GM13977 (cell line): ENCODE measurements around the gene DHX58.

Source experiments
- DNase-seq: peaks from one replicate; pipeline ENCODE4 v3.0.0; 2012; ENCODE audit warnings: low spot score
- in situ Hi-C: fragments of 300-500 bp; cut with MboI; formaldehyde crosslinking; loops from one replicate; pipeline ENCODE4 v1.12.0; 2022; ENCODE audit warnings: low sequenced_read_pairs, low pct_unique_long_range_greater_than_20kb, mixed read lengths, inconsistent platforms; ENCODE audit not compliant: unreplicated experiment
- TF ChIP-seq, protein P1 (sequence below): IDR thresholded peaks from 2 replicates; pipeline ENCODE4 v1.5.1; 2012; ENCODE audit warnings: mild to moderate bottlenecking, control low read depth; ENCODE audit not compliant: insufficient read depth; ENCODE audit errors: extremely low read depth, missing control alignments

The DHX58 gene

DNA sequence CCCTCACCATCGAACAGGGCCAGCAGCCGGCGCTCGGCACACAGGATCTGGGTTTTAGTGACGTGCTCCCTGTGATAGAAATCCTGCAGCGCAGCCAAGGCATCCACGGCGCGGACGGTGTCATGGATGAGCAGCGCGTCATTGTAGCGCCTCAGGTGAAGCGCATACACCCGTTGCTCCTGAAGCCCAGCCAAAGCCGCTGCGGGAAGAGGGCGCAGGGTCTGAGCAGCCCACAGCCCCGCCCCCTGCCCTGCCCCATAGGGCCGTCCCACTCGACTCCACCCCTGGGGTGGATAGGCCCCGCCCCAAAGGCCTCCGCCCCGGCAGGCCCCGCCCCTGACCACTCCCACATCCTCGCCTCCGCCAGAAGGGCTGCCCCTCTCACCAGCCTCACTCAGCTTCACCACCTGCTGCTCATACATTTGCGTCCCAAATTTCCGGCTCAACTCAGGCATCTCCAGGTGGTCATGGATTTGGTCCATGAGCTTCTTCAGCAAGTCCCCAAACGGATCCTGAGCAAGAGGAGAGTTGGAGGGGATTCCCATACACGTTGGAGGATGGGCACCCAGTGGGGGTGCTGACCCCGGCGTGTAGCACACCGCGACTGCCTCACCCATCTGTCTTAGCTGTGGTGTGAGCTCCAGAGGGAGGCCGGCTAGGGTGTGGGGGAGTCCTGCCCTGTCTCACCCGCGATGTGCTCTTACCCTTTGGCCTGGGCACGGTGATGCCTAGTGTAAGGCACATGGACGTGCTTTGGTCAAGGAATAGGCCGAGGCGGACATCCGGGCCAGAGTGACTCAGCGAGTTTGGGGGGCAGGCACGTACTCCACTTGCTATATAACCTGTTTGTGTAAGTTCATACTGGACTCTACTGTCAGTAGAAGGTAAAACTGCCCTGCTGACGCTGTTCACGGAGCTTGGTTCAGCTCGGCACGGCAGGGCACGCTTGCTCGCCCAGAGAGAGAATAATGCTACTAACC, 4.6 kb downstream of the DHX58 start:
- TF ChIP-seq, protein P1, sequence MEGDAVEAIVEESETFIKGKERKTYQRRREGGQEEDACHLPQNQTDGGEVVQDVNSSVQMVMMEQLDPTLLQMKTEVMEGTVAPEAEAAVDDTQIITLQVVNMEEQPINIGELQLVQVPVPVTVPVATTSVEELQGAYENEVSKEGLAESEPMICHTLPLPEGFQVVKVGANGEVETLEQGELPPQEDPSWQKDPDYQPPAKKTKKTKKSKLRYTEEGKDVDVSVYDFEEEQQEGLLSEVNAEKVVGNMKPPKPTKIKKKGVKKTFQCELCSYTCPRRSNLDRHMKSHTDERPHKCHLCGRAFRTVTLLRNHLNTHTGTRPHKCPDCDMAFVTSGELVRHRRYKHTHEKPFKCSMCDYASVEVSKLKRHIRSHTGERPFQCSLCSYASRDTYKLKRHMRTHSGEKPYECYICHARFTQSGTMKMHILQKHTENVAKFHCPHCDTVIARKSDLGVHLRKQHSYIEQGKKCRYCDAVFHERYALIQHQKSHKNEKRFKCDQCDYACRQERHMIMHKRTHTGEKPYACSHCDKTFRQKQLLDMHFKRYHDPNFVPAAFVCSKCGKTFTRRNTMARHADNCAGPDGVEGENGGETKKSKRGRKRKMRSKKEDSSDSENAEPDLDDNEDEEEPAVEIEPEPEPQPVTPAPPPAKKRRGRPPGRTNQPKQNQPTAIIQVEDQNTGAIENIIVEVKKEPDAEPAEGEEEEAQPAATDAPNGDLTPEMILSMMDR, result no peak
- in situ Hi-C loops, result loop anchor here (10.0 to 25.0 kb wide), 2 partner anchors 143 to 371 kb away; partner anchors contain the start of genes CNP and HAP1
- DNase-seq, result peak; percentile 98

DNA sequence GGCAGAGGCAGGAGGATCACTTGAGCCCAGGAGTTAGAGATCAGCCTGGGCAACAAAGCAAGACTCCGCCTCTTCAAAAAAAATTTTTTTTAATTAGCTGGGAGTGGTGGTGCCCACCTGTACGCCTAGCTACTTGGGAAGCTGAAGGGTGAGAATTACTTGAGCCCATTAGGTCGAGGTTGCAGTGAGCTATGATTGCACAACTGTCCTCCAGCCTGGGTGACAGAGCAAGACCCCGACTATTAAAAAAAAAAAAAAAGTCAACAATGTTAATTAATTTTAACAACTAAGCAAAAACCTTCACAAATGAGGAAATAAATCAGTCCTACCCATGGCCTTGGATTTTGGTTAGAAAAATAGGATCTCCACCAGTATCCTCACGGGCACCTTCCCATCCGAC, 5.4 kb downstream of the DHX58 start:
- in situ Hi-C loops, result loop anchor here (10.0 to 25.0 kb wide), 2 partner anchors 142 to 370 kb away; partner anchors contain the start of genes CNP and HAP1
- TF ChIP-seq, protein P1, result no peak
- DNase-seq, result no peak

DNA sequence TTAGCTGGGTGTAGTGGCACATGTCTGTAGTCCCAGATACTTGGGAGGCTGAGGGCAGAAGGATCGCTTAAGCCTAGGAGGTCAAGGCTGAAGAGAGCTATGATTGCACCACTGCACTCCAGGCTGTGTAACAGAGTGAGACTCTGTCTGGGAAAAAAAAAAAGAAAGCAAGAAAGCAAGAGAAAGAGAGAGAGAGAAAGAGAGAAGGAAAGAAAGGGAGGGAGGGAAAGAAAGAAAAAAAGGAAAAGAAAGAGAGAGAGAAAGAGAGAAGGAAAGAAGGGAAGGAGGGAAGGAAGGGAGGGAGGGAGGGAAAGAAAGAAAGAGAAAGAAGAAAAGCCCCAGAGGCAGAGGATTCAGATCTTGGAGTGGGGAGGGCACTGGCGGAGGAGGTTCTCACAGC, 6.5 kb downstream of the DHX58 start:
- no peak for DNase-seq
- in situ Hi-C loops, result loop anchor here (10.0 to 25.0 kb wide), 2 partner anchors 141 to 369 kb away; partner anchors contain the start of genes CNP and HAP1
- TF ChIP-seq, protein P1, result no peak

DNA sequence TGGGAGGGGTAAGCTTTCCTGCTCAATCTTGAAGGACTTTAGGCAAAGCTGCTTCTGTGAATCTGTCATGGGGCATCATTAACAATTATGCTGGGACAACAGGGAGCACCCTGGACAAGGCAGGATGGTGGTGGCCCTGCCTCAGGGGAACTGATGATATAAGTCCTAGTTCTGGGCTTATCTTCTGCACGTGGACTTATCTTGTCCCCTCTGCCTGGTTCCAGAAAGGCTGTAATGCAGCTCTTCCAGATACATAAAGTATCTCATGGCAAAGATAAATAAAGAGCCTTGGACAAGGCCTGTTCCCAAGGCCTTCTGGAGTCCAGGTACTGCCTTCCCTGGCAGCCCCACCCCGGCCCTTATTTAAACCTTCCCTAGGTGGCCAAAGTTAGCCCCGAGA, 8.2 kb downstream of the DHX58 start:
- in situ Hi-C loops, result loop anchor here (10.0 to 25.0 kb wide), 2 partner anchors 139 to 367 kb away; partner anchors contain the start of genes CNP and HAP1
- TF ChIP-seq, protein P1, result no peak
- no peak for DNase-seq

DNA sequence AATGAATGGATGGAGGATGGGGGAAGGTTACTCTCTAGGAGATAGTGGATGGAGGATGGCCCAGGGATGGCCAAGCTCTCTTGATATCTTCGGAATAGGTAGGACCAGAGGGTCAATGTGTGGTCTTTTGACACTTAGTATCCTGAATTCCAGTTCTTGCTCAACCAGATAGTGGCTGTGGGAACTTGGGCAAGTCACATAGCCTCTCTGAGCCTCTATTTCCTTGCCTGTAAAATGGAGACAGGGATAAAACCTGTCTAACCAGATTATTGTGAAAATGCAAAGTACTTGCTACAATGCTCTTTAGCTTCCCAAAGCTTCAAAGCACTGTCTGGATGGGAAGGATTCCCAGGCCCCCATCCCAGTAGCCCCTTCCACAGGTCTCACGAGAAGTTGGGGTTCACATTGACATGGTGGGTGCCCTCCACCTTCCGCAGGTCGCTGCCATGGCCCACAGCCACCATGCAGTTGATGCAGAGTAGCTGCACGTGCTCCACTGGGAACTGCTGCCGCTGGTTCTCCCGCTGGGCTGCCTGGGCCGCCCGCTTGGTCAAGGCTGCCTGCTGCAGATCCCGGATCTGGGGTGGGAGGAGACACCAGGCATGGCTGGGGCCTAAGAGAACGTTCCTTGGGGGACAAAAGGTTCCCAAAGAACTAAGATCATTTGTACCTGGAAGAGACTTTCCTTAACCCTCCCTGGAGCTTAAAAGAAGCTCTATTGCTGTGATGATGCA, 9.1 kb downstream of the DHX58 start:
- in situ Hi-C loops, result loop anchor here (10.0 to 25.0 kb wide), 2 partner anchors 139 to 366 kb away; partner anchors contain the start of genes CNP and HAP1
- DNase-seq, result no peak
- TF ChIP-seq, protein P1, result no peak
